ENCODE measurements around the gene CRYGB.
A peak's percentile ranks its signal among the peaks of the same experiment; 100 is the strongest.

Gene CRYGB

GRCh38 chr2:208146006-208146405, at the start of gene CRYGB:
CRYGB (minus strand) TSS chr2:208146158; CDS start chr2:208146120, 38 bp downstream.
- no peak for DNase-seq

- DNase-seq = no peak
Measured at GRCh38 chr2:208195531-208195930, 49.6 kb upstream of the CRYGB start.

GRCh38 chr2:208192611-208193236, 46.8 kb upstream of the CRYGB start:
- no peak for DNase-seq

- DNase-seq = no peak
Measured at GRCh38 chr2:208189810-208190503, 44.0 kb upstream of the CRYGB start, which contains the start of gene C2orf80. C2orf80 (minus strand) TSS chr2:208190030; CDS start chr2:208186986, 3,044 bp downstream.

- DNase-seq = no peak
Measured at GRCh38 chr2:208189069-208189809, 43.3 kb upstream of the CRYGB start.

GRCh38 chr2:208186893-208187292, 40.9 kb upstream of the CRYGB start:
- DNase-seq = no peak

GRCh38 chr2:208186465-208186864, 40.5 kb upstream of the CRYGB start:
- DNase-seq = no peak

- no peak for DNase-seq
Measured at GRCh38 chr2:208183972-208184705, 38.2 kb upstream of the CRYGB start.

- DNase-seq = no peak
Measured at GRCh38 chr2:208183526-208183925, 37.6 kb upstream of the CRYGB start.

- no peak for DNase-seq
Measured at GRCh38 chr2:208182835-208183234, 36.9 kb upstream of the CRYGB start.

- no peak for DNase-seq
Measured at GRCh38 chr2:208179028-208179609, 33.2 kb upstream of the CRYGB start.

- DNase-seq = no peak
Measured at GRCh38 chr2:208175840-208176153, 29.8 kb upstream of the CRYGB start.

GRCh38 chr2:208175069-208175839, 29.3 kb upstream of the CRYGB start:
- peak; percentile 72 for DNase-seq

- DNase-seq = no peak
Measured at GRCh38 chr2:208174144-208174543, 28.2 kb upstream of the CRYGB start.

GRCh38 chr2:208172125-208172524, 26.2 kb upstream of the CRYGB start:
- DNase-seq = no peak

- no peak for DNase-seq
Measured at GRCh38 chr2:208164951-208165755, 19.2 kb upstream of the CRYGB start.

GRCh38 chr2:208163489-208163888, 17.5 kb upstream of the CRYGB start, which contains the start of gene CRYGA:
CRYGA (minus strand) TSS chr2:208163589; CDS start chr2:208163556, 33 bp downstream.
- no peak for DNase-seq

- no peak for DNase-seq
Measured at GRCh38 chr2:208156439-208156838, 10.5 kb upstream of the CRYGB start.

GRCh38 chr2:208153156-208153555, 7.2 kb upstream of the CRYGB start:
- no peak for DNase-seq

- DNase-seq = no peak
Measured at GRCh38 chr2:208150956-208151355, 5.0 kb upstream of the CRYGB start.

- DNase-seq = no peak
Measured at GRCh38 chr2:208150094-208150493, 4.1 kb upstream of the CRYGB start.

Data from NCI-H69 (cell line).